GM12892 (cell line): ENCODE data around the gene F13A1.

Experiments used
- POLR2A ChIP-seq: IDR thresholded peaks from 2 replicates; pipeline ENCODE4 v1.6.1; 2011; ENCODE audit warnings: low read depth, low read length, control low read depth
- POLR2AphosphoS5 ChIP-seq: IDR thresholded peaks from 2 replicates; pipeline ENCODE4 v1.6.1; 2011; ENCODE audit warnings: low read depth, low read length, control low read depth
- TAF1 ChIP-seq: IDR thresholded peaks from 2 replicates; pipeline ENCODE4 v1.6.1; 2011; ENCODE audit warnings: low read depth, mild to moderate bottlenecking, control low read depth, low read length, borderline replicate concordance

DNA sequence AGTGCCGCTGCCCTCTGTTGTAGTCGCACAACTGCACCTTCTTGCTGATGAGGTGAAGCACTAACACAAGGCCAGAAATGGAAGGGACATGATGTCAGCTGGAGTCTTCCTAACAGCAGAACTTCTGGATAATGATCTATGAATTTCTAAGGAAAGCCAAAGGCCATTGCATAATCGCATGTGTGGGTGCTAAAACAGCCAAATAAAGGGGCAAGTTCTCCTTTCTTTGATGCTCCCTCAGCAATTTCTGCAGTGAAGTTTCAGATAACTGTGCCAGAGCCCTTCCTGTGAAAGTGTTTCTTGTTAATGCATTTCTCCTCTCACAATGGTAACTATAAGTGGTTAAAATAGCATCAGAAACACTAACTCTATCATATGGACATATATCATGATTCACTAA, 8.0 kb upstream of the F13A1 start:
- no peak for TF ChIP-seq POLR2A
- no peak for TF ChIP-seq POLR2AphosphoS5
- TF ChIP-seq TAF1: no peak
